OCI-LY1 (cell line): ENCODE measurements around the gene CD2AP.

Source experiments
- EZH2 ChIP-seq: fragments of 200-600 bp; sonication (generic), shearing (Covaris generic); IDR thresholded peaks from 2 replicates; pipeline ENCODE4 v1.8.0; 2017; ENCODE audit warnings: borderline replicate concordance, mixed run types, mild to moderate bottlenecking, antibody characterized with exemption, low read length, moderate library complexity, mixed read lengths
- TF ChIP-seq, protein P1 (sequence below): fragments of 200-600 bp; sonication (generic), shearing (Covaris generic); IDR thresholded peaks from 2 replicates; pipeline ENCODE4 v1.5.1; 2017; ENCODE audit warnings: mild to moderate bottlenecking, antibody characterized with exemption, low read length, moderate library complexity, mixed read lengths

DNA sequence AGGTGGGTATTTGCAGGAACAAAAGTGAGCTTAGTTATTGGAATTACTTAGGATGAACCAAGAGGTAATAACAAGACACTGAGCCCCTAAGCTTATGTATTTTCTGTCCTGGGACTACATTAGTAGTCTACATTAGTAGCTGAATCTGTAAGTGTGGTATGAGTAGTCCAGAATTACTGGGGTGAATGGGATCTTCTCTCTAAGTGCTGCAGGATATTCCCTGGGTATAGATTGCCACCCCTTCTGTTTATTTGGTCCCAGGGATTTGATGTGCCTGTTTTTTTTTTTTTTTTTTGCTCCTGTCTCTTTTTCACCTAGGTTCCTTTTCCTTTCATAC lies 5.9 kb downstream of the CD2AP start:
- TF ChIP-seq, protein P1, sequence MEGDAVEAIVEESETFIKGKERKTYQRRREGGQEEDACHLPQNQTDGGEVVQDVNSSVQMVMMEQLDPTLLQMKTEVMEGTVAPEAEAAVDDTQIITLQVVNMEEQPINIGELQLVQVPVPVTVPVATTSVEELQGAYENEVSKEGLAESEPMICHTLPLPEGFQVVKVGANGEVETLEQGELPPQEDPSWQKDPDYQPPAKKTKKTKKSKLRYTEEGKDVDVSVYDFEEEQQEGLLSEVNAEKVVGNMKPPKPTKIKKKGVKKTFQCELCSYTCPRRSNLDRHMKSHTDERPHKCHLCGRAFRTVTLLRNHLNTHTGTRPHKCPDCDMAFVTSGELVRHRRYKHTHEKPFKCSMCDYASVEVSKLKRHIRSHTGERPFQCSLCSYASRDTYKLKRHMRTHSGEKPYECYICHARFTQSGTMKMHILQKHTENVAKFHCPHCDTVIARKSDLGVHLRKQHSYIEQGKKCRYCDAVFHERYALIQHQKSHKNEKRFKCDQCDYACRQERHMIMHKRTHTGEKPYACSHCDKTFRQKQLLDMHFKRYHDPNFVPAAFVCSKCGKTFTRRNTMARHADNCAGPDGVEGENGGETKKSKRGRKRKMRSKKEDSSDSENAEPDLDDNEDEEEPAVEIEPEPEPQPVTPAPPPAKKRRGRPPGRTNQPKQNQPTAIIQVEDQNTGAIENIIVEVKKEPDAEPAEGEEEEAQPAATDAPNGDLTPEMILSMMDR: no peak
- no peak for TF ChIP-seq EZH2
